Measurements from ENCODE around the gene RNU1-4.
"Not testable (repeated sequence)": the region's sequence is repeated elsewhere in the genome, so short reads cannot be mapped to it uniquely, and the experiment has no call there.

The RNU1-4 gene

DNA sequence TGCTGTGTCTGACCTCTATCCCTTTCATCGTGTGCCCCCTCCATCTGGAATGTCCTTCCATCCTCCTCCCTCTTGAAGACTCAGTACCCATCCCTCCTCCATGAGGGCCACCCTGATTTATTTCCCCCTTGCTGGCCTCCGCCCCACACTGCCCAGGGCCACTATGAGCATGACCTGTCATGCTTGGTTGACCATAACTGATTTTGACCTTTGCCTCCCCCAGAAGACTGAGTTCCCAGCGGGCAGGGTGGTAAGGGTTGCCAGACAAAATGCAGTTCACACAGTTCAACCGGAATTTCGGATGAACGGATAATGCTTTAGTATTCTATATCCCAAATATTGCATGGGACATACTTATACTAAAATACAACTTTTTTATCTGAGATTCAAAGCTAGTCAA lies 31.6 kb upstream of the RNU1-4 start:
- not testable (repeated sequence) for DNase-seq (ENCODE audit: low read depth)

DNA sequence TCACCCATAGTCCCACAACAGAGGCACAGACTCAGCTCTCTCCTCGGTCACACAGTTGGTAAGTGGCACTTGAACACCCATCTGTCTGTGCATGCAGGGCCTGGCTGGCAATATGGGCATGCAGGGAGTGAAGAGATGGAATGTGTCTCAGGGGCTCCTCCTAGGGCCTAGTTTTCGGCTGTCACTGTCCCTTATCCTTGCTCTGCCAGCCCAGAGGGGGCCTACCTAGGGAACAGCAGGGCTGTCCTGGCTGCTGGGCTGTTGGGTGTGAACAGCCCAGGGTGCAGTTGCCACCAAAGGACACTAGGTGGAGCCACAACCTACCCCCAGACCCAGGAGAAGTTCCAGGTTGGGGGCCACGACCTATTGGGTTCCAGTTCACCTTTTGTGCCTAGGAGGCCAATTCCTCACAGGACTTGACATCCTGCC lies 30.6 kb upstream of the RNU1-4 start:
- peak; percentile 67 for DNase-seq (ENCODE audit: low read depth)

DNA sequence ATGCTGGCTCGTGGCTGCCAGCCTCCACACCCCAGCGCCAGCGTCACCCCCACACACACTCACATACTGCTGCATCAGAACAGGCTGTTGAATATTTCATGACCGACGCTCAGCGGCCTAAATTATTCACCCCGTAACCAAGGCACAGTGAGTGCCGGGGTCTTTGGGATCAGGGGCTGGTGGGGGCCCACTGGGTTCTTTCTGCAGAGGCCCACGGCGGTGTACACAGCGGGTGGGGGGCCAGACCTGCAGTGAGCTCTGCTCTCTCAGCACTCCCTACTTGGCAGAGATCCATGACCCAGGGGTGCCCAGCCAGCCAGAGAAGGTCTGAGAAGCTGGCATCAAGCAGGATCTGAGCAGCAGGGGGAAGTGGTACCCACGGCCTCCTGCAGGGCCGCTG lies 29.7 kb upstream of the RNU1-4 start:
- DNase-seq (ENCODE audit: low read depth): not testable (repeated sequence)

DNA sequence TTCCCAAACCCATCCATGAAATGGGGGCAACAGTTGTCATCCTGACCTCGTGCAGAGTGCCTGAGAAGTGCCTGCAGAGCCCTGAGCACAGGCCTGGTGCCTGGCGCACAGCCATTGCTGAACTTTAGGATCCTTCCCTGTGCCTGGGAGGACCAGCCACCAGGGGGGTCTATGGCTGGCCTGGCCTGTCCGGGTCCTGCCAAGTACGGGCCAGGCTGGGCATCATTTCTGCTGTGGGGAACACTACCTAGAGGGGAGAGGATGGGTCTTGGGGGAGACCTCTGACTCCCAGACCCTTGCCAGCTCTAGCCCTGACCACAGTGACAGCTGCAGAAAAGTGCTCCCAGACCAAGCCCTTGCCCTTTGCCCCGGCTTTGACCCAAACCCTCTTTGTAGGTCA lies 28.2 kb upstream of the RNU1-4 start:
- not testable (repeated sequence) for DNase-seq (ENCODE audit: low read depth)

DNA sequence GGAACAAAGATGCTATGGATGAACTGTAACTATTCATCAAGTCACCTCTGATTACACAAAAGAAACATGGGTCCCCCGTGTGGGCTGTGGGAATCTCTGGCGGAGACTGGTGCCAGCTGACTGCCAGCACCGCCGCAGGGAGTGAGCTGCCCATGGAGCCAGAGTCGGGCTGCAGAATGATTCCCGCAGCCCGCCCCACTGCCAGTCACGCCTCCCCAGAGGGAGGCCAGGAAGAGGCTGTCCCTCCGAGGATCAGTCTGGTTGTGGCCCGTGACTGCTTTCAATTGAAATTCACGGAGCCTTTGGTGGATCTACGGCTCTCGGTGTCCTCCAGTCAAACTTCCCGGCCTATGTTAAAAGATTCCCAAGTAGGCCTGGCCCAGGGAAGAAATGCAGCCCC lies 27.7 kb upstream of the RNU1-4 start:
- DNase-seq (ENCODE audit: low read depth): not testable (repeated sequence)

DNA sequence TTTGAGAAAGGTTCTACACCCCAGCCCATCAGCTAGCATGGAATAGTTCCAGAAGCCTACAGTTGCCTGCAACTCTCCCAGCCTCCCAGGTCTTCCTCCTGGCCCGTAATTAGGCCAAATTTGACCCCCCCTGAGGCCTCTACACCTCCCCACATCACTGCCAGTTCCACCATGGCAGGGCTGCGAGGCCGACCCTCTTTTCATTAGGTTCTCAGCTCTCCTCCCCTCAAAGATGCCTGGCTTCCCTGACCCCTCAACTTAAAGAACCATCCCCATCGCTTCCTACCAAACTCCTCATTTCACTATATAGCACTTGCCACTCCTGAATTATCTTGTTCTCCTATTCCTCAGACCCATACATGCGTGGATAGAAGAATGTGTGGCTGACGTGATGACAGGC lies 27.3 kb upstream of the RNU1-4 start:
- not testable (repeated sequence) for DNase-seq (ENCODE audit: low read depth)

DNA sequence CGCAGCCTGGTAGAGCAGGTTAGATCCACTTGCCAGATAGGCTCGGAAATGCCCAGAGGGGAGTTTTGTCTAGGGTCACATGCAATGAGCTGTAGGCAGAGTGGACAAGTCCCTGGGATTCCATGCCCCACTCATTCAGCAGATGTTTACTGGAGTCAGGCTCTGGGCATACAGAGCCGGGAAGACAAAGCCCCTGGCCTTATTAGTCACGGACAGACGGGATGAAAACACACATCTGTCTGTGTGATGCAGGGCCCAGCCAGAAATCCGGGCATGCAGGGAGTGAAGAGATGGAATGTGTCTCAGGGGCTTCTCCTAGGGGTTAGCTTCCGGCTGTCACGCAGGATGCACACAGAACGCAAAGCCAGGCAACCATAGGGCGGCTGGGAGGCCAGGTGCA lies 26.8 kb upstream of the RNU1-4 start:
- not testable (repeated sequence) for DNase-seq (ENCODE audit: low read depth)

DNA sequence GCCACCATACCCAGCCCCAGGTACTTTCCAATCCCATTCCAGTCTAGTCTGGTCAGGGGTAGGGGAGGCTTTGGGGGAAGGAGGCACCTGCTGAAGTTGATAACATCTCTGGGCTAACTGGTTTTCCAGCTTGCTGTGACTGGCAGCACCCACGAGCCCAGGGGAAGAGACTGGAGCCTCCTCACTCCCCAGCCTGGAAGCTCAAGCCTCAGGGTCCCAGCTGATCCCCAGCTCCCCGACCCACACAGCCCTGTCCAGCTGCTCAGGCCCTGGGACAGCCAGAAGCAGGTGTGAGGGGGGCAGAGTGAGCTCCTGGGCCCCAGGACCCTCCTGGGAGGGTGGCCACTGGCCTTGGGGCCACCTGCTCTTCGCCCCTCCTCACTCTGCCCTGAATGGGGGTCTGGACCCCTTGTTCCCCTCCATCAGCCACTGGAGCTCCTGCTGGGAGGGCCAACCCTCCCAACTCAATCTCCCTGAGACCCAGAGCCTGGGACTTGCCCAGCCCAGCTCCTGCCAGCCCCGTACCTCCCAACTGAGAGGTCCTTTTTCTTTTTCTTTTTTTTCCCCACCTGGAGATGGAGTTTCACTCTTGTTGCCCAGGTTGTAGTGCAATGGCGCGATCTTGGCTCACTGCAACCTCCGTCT lies 23.5 kb upstream of the RNU1-4 start:
- no peak for DNase-seq (ENCODE audit: low read depth)

DNA sequence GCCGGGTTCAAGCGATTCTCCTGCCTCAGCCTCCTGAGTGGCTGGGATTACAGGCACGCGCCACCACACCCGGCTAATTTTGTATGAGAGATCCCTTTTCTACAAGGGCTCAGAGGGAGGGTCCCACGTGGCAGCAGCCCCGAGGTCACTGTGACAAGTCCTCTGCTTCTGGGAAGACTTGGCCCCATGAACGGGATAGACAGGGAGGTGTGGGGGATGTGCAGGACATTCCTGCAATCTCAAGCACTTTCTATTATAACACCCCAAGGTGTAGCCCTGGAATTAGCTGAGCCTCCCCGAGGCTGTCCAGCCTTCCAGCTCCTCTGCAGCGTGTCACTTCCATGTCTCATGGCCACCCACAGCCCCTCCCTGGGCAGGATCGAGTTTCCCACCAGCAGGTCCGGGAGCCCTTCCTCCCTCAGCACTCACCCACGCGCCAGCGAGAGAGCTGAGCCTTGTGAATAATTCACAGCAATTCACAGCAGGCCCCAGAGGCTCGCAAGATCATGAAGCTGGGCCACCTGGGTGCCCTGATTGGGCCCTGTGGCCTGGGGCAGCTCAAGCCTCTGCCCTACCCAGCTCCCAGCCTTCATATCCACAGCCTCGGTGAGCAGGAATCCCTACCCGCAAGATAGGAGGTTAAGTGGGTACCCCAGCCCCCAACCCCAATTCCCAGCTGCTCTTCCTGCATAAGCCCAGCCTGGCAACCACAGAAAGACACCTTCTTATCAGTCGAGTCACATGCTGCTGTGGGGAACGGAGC lies 22.8 kb upstream of the RNU1-4 start:
- DNase-seq (ENCODE audit: low read depth): no peak

DNA sequence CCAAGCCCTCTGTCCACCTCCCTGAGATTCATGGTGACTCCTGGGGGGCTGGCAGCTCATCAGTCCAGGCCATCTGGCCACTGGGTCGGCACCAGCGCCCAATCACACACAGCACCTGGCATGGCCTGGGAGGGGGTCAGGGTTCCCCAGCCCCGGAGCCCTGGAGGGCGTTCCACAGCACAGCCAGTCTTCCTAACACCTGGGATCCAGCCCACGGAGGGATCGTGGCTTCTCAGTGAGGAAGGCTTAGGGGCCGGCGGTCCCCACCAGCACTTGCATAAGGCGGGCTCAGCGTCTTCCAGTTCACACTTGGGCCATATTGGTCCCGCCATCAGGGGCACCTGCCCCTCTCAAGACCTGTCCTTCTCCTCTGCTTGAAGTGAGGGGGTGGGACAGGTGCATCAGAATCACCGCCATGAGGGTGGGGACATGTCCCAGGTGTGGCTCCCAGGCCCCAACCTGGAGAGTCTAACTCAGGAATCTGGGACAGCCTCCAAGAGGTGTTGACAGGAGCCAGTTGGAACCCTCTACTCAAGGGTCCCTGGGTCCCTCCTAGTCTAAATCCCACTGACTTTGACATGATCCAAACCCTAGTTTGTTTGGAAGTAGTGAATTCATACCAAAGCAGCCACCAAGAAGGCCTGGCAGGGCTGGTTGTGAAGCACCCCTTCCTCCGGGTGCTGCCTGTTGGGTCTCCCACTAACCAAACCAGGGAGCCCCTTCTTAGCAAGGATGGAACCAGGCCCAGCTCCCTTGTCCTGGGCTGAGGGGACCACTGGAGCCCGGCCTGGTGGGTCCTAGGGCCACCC lies 22.0 kb upstream of the RNU1-4 start:
- not testable (repeated sequence) for DNase-seq (ENCODE audit: low read depth)

DNA sequence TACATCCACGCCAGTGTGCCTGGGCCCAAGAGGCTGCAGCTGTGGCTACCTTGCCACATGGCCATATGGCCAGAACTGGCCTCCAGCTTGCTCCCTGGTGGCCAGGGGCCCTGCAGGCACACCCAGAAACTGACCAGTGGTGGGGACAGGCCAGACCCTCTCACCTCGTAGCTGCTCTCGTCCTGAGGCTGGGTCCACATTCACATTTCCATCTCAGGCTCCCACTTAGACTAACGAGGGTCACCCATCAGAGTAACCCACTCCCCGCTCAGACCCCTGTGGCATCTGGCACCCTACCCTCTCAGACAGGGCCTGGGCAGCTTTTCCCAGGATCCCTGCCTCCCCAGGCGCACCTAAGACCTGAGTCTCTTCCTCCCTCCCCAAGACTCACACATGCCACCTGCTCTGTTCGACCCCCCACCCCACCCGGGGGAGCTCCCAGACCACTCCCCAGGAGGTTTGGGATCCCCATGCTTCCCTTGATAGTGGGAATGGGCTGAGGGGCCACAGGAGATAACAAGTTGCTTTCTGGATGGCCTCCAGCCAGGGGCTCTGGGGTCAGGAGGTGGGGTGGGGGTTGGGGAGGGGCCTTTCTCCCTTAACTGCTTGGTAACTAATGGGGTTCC lies 21.3 kb upstream of the RNU1-4 start:
- DNase-seq (ENCODE audit: low read depth): no peak

DNA sequence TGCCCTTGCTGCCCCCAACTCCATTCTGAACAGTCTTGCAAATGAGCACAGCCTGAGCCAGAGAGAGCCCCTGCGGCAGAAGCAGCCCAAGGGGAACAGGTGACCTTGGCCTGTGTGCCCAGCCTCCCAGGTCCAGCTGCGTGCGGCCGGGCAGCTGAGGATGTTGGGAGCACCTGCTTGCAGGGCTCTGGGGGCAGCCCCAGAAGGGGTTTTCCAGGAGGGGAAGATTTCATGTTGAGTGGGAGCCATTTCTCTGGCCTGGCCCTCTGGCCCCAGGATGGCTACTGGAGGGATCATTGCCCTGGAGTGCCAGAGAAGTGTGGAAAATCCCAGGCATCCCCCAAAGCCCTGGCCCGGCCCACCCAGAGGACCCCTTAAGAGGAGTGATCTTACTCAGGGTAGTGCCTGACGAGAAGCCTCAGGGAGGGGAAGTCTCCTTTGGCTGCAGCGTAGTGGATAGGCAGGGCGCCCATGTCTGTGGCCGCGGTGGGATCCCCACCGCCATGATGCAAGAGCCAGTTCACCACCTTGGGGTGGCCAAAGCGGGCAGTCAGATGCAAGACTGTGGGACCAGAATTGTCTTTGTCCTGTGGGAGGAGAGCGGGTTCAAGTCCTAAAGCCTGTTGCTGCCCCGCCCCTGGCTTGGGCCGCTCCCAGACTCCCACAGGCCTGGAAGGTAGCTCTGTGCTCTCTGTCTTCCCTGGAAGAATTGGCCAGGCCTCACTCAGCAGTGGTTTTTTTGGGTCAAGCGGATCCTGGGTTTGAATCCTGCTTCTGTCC lies 20.6 kb upstream of the RNU1-4 start:
- no peak for DNase-seq (ENCODE audit: low read depth)

DNA sequence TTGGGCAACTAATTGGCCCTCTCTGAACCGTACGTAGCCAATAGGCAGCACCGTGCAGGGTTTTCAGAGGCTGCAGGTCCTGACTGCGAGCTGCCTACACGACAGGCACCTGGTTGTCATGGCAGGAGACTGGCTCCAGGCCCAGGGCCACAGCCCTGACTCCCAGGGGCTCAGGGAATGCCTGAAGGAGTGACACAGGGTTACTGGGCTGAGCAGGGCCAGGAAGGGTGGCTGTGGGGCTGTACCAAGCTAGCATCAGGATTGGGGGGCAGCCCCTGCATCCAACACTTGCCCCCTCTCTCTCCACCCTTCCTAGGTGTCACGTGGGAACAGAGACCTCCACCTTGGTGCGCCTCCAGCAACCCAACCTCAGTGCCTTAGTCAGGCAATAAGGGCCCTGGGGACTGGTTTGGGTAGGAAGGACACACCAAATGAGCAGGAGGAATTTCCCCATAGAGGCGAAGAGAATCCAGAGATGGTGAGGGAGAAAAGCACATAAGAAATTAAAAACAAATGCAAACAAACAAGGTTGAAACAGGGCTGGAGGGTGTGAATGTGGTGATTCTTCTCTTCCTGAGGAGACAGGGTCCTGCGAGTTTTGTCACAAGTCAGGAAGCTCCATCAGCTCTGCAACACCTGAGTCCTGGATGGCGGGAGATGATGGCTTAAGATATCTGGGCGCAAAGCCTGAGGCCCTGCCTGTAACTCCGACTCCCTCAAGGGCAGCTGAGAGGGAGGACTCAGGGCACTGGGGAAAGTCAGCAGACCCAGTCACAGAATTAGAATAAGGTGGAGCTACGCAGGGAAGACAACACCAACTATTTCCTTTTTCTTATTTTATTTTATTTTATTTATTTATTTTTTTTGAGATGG lies 19.7 kb upstream of the RNU1-4 start:
- no peak for DNase-seq (ENCODE audit: low read depth)

DNA sequence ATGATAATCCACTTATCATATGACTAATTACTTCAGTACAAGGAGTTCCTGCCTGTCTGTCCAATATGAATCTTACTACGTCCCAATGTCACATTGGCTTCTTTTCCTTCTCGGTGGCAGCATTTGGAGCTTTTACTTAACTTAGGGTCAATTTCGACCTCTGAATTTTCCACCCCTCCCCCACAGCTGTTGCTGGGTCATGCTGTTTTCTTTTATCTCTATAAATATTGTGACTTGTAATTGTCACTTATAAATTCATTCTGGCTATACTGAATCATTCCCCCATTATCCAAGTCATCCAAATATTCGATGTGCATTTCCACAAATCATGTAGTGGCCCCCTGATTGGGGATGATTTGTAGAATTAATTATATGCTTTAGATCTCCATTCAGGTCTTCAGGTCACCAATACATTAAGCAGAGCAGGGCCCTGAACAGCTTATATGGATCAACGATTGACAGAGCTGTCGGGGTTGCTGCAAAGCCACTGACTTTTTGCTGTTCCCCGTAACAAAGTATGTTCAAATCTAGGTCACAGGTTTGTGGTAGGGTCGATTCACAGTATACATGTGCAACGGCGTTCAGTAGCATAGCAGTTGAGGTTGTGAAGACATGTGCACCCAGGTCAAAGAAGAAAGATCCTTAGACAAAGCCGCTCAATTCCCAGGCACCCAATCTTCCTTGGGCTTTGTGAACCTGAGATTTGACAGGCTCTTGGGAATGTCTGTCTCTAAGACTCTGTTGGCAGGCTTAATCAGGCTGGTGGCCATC lies 18.3 kb upstream of the RNU1-4 start:
- DNase-seq (ENCODE audit: low read depth): no peak

DNA sequence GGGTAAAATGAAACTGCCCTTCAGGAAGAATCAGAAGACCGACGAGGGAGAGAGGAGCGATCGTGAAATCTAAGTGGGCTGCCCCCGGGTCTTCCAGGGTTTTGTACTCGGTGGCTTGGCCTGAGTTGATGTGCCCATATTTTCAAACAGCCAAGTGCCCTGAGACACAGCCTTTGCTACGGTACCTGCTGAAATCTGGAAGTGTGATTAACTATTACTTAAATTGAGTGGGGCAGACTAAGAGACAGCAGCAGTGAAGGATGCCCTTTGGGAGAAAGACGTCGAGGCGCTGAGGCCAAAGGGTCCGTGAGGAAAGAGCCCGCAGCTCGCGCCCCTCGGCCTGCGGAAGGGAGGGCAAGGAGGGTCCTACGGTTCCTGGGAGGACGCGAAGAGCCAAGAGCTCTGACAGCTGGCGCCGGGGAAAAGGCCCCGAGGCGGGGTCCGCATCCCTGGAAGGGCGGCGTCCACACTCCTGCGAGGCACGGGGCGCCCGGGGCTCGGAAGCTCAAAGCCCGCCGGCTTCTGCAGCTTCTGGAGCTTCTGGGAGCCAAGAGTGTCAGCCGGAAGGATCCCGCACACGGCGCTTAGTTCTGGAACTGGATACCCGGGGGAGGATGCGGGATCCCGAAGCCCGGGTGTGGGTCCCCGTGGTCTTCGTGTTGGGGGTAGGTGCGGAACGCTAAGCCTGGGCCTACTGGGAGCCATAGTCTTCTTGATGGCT lies 15.4 kb upstream of the RNU1-4 start:
- DNase-seq (ENCODE audit: low read depth): no peak

DNA sequence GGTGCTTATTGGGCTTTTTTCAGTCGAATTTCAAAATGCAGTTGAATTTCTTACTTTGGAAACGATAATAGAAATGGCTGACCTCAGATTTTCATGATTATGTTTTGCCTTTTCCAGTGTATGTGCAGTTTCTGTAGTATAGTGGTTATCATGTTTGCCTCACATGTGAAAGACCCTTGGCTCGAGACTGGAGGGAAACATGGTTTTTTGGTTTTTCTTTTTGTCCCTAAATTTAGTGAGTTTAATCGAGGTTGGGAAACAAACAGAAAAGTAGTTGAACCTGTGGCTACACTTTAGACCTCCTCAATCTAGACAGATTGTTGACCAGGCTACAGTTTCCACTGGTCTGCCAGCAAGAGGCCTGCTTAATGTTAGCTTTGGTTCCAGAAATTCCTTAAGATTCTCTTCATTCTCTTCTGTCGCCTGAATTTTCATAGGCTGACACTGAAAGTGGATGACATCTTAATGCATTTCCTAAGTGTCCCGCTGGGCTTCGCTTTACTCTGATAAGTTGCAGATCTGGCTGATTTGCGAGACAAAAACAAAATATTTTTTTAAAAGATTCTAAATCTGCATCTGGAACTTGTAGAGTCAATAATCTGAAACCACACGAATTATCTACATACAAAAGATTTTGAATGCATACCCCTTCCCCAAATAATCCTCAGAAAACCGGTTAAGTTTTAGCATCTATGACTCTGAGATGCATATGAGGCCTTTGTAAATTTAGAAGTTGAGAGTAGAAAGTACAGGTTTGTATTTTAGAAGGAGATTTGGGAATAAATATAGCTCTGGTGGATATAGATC lies 14.7 kb upstream of the RNU1-4 start:
- DNase-seq (ENCODE audit: low read depth): not testable (repeated sequence)

DNA sequence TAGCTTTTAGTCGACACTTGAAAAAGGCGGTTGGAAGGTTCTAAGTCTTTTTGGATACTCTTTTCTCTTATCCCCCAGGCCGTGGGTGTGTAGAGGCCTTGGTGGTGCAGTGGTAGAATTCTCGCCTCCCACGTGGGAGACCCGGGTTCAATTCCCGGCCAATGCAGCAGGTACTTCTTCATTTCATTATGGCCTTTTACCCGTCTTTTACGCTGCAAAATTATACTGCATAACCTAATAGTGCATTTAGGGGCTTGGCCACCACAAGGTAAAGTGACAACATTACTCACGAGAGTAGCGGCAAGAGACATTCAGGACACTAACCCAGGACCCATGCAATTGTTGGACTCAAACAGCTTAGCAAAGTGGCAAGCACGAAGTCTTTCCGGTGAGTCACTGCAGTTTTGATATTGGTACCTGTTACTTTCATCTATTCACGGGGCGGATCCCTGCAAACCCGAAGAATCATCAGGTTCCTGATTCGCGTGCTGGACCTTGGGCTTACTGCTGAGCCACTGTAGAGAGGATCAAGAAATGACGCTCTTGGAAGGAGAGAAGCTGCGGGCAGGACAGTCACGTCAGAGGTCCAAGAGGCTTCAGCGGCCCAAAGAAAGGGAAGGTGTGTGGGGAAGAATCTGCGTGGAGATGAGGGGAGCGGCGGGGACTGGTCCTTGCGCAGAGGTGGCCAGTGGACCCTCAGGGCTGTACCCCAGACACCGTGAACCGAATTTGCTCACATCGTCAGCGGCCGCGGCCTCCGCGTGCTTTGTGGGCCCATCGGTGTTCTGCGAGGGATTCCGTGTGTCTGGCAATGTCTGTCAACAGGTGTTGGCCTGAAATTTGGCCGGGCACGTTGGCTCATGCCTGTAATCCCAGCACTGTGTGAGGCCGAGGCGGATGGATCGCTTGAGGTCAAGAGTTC lies 12.9 kb upstream of the RNU1-4 start:
- no peak for DNase-seq (ENCODE audit: low read depth)
